GM19025 (cell line): ENCODE results near the gene PIGK.

ENCODE experiments used
- ATAC-seq: cut with Tn5 transposase; IDR thresholded peaks from one replicate; pipeline ENCODE4 v1.9.1; 2021; ENCODE audit warnings: mild to moderate bottlenecking, low read depth, moderate library complexity; ENCODE audit not compliant: unreplicated experiment

Gene PIGK

GRCh38 chr1:77104672-77105071, 114.6 kb downstream of the PIGK start:
- ATAC-seq: no peak

- no peak for ATAC-seq
These were observed 115.7 kb downstream of the PIGK start for GRCh38 chr1:77103486-77103885.

- no peak for ATAC-seq
These were observed 118.4 kb downstream of the PIGK start for GRCh38 chr1:77100875-77101274.

GRCh38 chr1:77096496-77097255, 122.6 kb downstream of the PIGK start:
- no peak for ATAC-seq

- ATAC-seq: no peak
These were observed 124.0 kb downstream of the PIGK start for GRCh38 chr1:77095236-77095635.

GRCh38 chr1:77089756-77090155, 129.5 kb downstream of the PIGK start:
- no peak for ATAC-seq

GRCh38 chr1:77085109-77085508, 134.1 kb downstream of the PIGK start:
- no peak for ATAC-seq

- no peak for ATAC-seq
These were observed 134.8 kb downstream of the PIGK start for GRCh38 chr1:77084457-77084856.

GRCh38 chr1:77081834-77082233, 137.4 kb downstream of the PIGK start:
- no peak for ATAC-seq

GRCh38 chr1:77076759-77077158, 142.5 kb downstream of the PIGK start:
- ATAC-seq: no peak

- ATAC-seq: no peak
These were observed 151.2 kb downstream of the PIGK start for GRCh38 chr1:77068013-77068412.

GRCh38 chr1:77065693-77066342, 153.4 kb downstream of the PIGK start:
- no peak for ATAC-seq

- no peak for ATAC-seq
These were observed 155.0 kb downstream of the PIGK start for GRCh38 chr1:77064246-77064645.

GRCh38 chr1:77063118-77063517, 156.1 kb downstream of the PIGK start:
- no peak for ATAC-seq

GRCh38 chr1:77061162-77061561, 158.1 kb downstream of the PIGK start:
- no peak for ATAC-seq

GRCh38 chr1:77060000-77060399, 159.2 kb downstream of the PIGK start:
- ATAC-seq: no peak

GRCh38 chr1:77057994-77058585, 161.1 kb downstream of the PIGK start:
- no peak for ATAC-seq

- no peak for ATAC-seq
These were observed 162.7 kb downstream of the PIGK start for GRCh38 chr1:77056525-77056924.

GRCh38 chr1:77051425-77051824, 167.8 kb downstream of the PIGK start:
- no peak for ATAC-seq

GRCh38 chr1:77048615-77049005, 170.6 kb downstream of the PIGK start:
- ATAC-seq: no peak

GRCh38 chr1:77047978-77048614, 171.1 kb downstream of the PIGK start:
- no peak for ATAC-seq
